HEK293 (cell line): ENCODE data around the gene ZNF367.
A peak's percentile ranks its signal among the peaks of the same experiment; 100 is the strongest.

Experiments
- GLI2 ChIP-seq: fragments of 450-650 bp; formaldehyde crosslinking; IDR thresholded peaks from 2 replicates; pipeline ENCODE4; 2017; ENCODE audit warnings: missing biosample characterization, missing genetic modification characterization, low read depth, borderline replicate concordance
- KLF8 ChIP-seq: fragments of 450-650 bp; formaldehyde crosslinking; IDR thresholded peaks from 2 replicates; pipeline ENCODE4 v1.5.1; 2016; ENCODE audit warnings: missing biosample characterization, missing genetic modification characterization
- KLF9 ChIP-seq: fragments of 450-650 bp; formaldehyde crosslinking; IDR thresholded peaks from 2 replicates; pipeline ENCODE4 v1.5.1; 2016; ENCODE audit warnings: missing biosample characterization, missing genetic modification characterization, low read depth
- OSR2 ChIP-seq: fragments of 450-650 bp; formaldehyde crosslinking; IDR thresholded peaks from 2 replicates; pipeline ENCODE4 v1.5.1; 2016; ENCODE audit warnings: missing biosample characterization, missing genetic modification characterization
- RBAK ChIP-seq: fragments of 450-650 bp; formaldehyde crosslinking; IDR thresholded peaks from 2 replicates; pipeline ENCODE4 v1.5.1; 2016; ENCODE audit warnings: missing biosample characterization, missing genetic modification characterization
- REPIN1 ChIP-seq: fragments of 450-650 bp; formaldehyde crosslinking; IDR thresholded peaks from 2 replicates; pipeline ENCODE4 v1.5.1; 2017; ENCODE audit warnings: missing biosample characterization, missing genetic modification characterization, low read depth
- SP3 ChIP-seq: fragments of 450-650 bp; formaldehyde crosslinking; IDR thresholded peaks from 2 replicates; pipeline ENCODE4 v1.5.1; 2016; ENCODE audit warnings: missing biosample characterization, missing genetic modification characterization
- ZFHX2 ChIP-seq: fragments of 450-650 bp; formaldehyde crosslinking; conservative IDR thresholded peaks from 2 replicates; pipeline ENCODE4 v1.5.1; 2016; ENCODE audit warnings: missing biosample characterization, missing genetic modification characterization
- ZNF114 ChIP-seq: fragments of 450-650 bp; formaldehyde crosslinking; IDR thresholded peaks from 2 replicates; pipeline ENCODE4 v1.5.0; 2017; ENCODE audit warnings: missing biosample characterization, missing genetic modification characterization
- ZNF132 ChIP-seq: fragments of 450-650 bp; formaldehyde crosslinking; IDR thresholded peaks from 2 replicates; pipeline ENCODE4 v1.5.1; 2017; ENCODE audit warnings: missing biosample characterization, missing genetic modification characterization, borderline replicate concordance
- ZNF221 ChIP-seq: fragments of 450-650 bp; formaldehyde crosslinking; IDR thresholded peaks from 2 replicates; pipeline ENCODE4 v1.5.1; 2017; ENCODE audit warnings: missing biosample characterization, missing genetic modification characterization, borderline replicate concordance
- ZNF335 ChIP-seq: fragments of 450-650 bp; formaldehyde crosslinking; conservative IDR thresholded peaks from 2 replicates; pipeline ENCODE4 v1.5.1; 2016; ENCODE audit warnings: missing biosample characterization, missing genetic modification characterization
- ZNF341 ChIP-seq: fragments of 450-650 bp; formaldehyde crosslinking; IDR thresholded peaks from 2 replicates; pipeline ENCODE4; 2016; ENCODE audit warnings: low read depth, missing biosample characterization, missing genetic modification characterization
- ZNF366 ChIP-seq: fragments of 450-650 bp; formaldehyde crosslinking; conservative IDR thresholded peaks from 2 replicates; pipeline ENCODE4 v1.5.1; 2016; ENCODE audit warnings: missing biosample characterization, missing genetic modification characterization
- ZNF416 ChIP-seq: fragments of 450-650 bp; formaldehyde crosslinking; IDR thresholded peaks from 2 replicates; pipeline ENCODE4 v1.5.1; 2016; ENCODE audit warnings: missing biosample characterization, missing genetic modification characterization
- ZNF561 ChIP-seq: fragments of 450-650 bp; IDR thresholded peaks from 2 replicates; pipeline ENCODE4 v1.5.1; 2018; ENCODE audit warnings: missing biosample characterization, missing genetic modification characterization, borderline replicate concordance
- ZNF571 ChIP-seq: fragments of 450-650 bp; formaldehyde crosslinking; IDR thresholded peaks from 2 replicates; pipeline ENCODE4 v1.5.0; 2017; ENCODE audit warnings: missing biosample characterization, missing genetic modification characterization
- ZNF660 ChIP-seq: fragments of 450-650 bp; IDR thresholded peaks from 2 replicates; pipeline ENCODE4 v1.5.1; 2018; ENCODE audit warnings: missing biosample characterization, mild to moderate bottlenecking, missing genetic modification characterization
- ZNF792 ChIP-seq: fragments of 450-650 bp; formaldehyde crosslinking; IDR thresholded peaks from 2 replicates; pipeline ENCODE4 v1.5.1; 2016; ENCODE audit warnings: missing biosample characterization, missing genetic modification characterization
- ZSCAN30 ChIP-seq: fragments of 450-650 bp; IDR thresholded peaks from 2 replicates; pipeline ENCODE4 v1.5.1; 2018; ENCODE audit warnings: missing biosample characterization, mild to moderate bottlenecking, missing genetic modification characterization, moderate library complexity
- TF ChIP-seq, protein P1 (sequence below): fragments of 450-650 bp; formaldehyde crosslinking; IDR thresholded peaks from 2 replicates; pipeline ENCODE4 v1.5.1; 2017; ENCODE audit warnings: missing biosample characterization, missing genetic modification characterization
- TF ChIP-seq, protein P2 (sequence below): fragments of 450-650 bp; formaldehyde crosslinking; IDR thresholded peaks from 2 replicates; pipeline ENCODE4 v1.5.1; 2016; ENCODE audit warnings: missing biosample characterization, missing genetic modification characterization
- TF ChIP-seq, protein P3 (sequence below): IDR thresholded peaks from 2 replicates; pipeline ENCODE4 v1.6.1; 2011; ENCODE audit warnings: mild to moderate bottlenecking, low read depth, low read length, borderline replicate concordance
- TF ChIP-seq, protein P4 (sequence below): fragments of 450-650 bp; IDR thresholded peaks from 2 replicates; pipeline ENCODE4 v1.5.1; 2018; ENCODE audit warnings: missing biosample characterization, mild to moderate bottlenecking, missing genetic modification characterization
- TF ChIP-seq, protein P5 (sequence below): fragments of 450-650 bp; formaldehyde crosslinking; IDR thresholded peaks from 2 replicates; pipeline ENCODE4 v1.5.1; 2016; ENCODE audit warnings: missing biosample characterization, missing genetic modification characterization
- TF ChIP-seq, protein P6 (sequence below): fragments of 450-650 bp; formaldehyde crosslinking; conservative IDR thresholded peaks from 2 replicates; pipeline ENCODE4 v1.5.1; 2016; ENCODE audit warnings: low read depth, missing biosample characterization, missing genetic modification characterization

Gene ZNF367

DNA sequence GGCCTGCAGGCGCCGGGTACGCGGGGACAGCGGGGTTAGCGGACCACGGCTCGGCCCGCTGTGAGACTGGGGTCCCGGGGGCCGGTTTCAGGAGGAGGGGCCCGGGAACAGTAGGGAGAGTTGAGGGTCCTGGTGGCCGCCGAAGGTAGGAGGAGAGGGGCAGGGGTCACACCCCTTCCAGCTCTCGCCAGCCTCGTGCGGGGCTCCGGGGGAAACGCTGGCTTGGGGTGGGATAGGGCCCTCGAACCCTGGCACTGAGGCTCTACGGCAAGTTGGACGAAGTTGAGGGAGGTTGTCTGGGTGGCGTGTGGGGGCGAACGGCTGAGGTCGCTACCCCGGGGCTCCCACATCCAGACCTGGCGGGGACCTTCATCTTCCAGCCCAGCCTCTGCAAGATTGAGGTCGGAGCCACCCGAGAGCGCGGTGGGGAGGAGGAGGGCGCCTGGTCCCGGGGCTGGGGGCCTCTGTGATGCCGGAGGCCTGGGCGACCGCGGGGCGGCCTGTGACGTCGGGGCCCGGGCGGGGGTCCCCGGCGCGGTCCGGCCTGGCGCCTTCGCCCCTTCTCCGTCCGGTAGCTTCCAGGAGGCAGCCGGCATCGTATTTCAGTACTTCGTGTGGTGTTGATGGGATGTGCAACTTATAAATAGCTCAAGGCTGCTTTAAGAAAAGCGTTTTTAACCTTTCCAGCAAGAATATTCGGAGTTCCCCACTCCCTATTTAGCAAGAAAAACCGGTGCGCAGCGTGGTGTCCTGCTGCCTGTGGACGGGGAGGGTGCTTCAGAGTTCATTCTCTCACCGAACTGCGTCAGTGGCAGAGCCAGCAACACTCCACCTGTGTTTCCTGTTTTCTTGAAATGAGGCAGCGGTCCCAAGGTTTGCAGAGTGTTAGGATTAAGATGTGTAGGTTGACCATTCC is 32.7 kb upstream of the ZNF367 start (continued):
- TF ChIP-seq, protein P1, sequence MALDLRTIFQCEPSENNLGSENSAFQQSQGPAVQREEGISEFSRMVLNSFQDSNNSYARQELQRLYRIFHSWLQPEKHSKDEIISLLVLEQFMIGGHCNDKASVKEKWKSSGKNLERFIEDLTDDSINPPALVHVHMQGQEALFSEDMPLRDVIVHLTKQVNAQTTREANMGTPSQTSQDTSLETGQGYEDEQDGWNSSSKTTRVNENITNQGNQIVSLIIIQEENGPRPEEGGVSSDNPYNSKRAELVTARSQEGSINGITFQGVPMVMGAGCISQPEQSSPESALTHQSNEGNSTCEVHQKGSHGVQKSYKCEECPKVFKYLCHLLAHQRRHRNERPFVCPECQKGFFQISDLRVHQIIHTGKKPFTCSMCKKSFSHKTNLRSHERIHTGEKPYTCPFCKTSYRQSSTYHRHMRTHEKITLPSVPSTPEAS (tag by site-specific recombination) = no peak
- TF ChIP-seq OSR2 = no peak
- no peak for TF ChIP-seq ZNF366
- no peak for TF ChIP-seq ZNF561
- TF ChIP-seq, protein P2, sequence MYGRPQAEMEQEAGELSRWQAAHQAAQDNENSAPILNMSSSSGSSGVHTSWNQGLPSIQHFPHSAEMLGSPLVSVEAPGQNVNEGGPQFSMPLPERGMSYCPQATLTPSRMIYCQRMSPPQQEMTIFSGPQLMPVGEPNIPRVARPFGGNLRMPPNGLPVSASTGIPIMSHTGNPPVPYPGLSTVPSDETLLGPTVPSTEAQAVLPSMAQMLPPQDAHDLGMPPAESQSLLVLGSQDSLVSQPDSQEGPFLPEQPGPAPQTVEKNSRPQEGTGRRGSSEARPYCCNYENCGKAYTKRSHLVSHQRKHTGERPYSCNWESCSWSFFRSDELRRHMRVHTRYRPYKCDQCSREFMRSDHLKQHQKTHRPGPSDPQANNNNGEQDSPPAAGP = no peak
- TF ChIP-seq KLF9 (tag by site-specific recombination) = peak; percentile 69
- TF ChIP-seq ZNF132 = no peak
- TF ChIP-seq, protein P3, sequence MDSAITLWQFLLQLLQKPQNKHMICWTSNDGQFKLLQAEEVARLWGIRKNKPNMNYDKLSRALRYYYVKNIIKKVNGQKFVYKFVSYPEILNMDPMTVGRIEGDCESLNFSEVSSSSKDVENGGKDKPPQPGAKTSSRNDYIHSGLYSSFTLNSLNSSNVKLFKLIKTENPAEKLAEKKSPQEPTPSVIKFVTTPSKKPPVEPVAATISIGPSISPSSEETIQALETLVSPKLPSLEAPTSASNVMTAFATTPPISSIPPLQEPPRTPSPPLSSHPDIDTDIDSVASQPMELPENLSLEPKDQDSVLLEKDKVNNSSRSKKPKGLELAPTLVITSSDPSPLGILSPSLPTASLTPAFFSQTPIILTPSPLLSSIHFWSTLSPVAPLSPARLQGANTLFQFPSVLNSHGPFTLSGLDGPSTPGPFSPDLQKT = no peak
- TF ChIP-seq ZNF335 (tag by site-specific recombination) = peak; percentile 80
- TF ChIP-seq SP3 = no peak
- no peak for TF ChIP-seq RBAK (tag by site-specific recombination)
- no peak for TF ChIP-seq ZNF221 (tag by site-specific recombination)
- no peak for TF ChIP-seq ZNF571
- no peak for TF ChIP-seq ZNF341
- peak; percentile 69 for TF ChIP-seq ZNF660 (tag by site-specific recombination)
- TF ChIP-seq ZNF792 (tag by site-specific recombination) = no peak
- TF ChIP-seq, protein P4, sequence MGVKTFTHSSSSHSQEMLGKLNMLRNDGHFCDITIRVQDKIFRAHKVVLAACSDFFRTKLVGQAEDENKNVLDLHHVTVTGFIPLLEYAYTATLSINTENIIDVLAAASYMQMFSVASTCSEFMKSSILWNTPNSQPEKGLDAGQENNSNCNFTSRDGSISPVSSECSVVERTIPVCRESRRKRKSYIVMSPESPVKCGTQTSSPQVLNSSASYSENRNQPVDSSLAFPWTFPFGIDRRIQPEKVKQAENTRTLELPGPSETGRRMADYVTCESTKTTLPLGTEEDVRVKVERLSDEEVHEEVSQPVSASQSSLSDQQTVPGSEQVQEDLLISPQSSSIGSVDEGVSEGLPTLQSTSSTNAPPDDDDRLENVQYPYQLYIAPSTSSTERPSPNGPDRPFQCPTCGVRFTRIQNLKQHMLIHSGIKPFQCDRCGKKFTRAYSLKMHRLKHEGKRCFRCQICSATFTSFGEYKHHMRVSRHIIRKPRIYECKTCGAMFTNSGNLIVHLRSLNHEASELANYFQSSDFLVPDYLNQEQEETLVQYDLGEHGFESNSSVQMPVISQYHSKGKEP (tag by site-specific recombination) = no peak
- no peak for TF ChIP-seq REPIN1 (tag by site-specific recombination)
- TF ChIP-seq ZFHX2 (tag by site-specific recombination) = 0 out of 2 replicates have a peak, but pooled peaks have one; percentile 19
- TF ChIP-seq, protein P5, sequence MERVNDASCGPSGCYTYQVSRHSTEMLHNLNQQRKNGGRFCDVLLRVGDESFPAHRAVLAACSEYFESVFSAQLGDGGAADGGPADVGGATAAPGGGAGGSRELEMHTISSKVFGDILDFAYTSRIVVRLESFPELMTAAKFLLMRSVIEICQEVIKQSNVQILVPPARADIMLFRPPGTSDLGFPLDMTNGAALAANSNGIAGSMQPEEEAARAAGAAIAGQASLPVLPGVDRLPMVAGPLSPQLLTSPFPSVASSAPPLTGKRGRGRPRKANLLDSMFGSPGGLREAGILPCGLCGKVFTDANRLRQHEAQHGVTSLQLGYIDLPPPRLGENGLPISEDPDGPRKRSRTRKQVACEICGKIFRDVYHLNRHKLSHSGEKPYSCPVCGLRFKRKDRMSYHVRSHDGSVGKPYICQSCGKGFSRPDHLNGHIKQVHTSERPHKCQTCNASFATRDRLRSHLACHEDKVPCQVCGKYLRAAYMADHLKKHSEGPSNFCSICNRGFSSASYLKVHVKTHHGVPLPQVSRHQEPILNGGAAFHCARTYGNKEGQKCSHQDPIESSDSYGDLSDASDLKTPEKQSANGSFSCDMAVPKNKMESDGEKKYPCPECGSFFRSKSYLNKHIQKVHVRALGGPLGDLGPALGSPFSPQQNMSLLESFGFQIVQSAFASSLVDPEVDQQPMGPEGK (tag by site-specific recombination) = peak; percentile 21; the same call in 1 of the 2 replicates
- TF ChIP-seq ZSCAN30 (tag by site-specific recombination) = no peak
- no peak for TF ChIP-seq ZNF416 (tag by site-specific recombination)
- TF ChIP-seq, protein P6, sequence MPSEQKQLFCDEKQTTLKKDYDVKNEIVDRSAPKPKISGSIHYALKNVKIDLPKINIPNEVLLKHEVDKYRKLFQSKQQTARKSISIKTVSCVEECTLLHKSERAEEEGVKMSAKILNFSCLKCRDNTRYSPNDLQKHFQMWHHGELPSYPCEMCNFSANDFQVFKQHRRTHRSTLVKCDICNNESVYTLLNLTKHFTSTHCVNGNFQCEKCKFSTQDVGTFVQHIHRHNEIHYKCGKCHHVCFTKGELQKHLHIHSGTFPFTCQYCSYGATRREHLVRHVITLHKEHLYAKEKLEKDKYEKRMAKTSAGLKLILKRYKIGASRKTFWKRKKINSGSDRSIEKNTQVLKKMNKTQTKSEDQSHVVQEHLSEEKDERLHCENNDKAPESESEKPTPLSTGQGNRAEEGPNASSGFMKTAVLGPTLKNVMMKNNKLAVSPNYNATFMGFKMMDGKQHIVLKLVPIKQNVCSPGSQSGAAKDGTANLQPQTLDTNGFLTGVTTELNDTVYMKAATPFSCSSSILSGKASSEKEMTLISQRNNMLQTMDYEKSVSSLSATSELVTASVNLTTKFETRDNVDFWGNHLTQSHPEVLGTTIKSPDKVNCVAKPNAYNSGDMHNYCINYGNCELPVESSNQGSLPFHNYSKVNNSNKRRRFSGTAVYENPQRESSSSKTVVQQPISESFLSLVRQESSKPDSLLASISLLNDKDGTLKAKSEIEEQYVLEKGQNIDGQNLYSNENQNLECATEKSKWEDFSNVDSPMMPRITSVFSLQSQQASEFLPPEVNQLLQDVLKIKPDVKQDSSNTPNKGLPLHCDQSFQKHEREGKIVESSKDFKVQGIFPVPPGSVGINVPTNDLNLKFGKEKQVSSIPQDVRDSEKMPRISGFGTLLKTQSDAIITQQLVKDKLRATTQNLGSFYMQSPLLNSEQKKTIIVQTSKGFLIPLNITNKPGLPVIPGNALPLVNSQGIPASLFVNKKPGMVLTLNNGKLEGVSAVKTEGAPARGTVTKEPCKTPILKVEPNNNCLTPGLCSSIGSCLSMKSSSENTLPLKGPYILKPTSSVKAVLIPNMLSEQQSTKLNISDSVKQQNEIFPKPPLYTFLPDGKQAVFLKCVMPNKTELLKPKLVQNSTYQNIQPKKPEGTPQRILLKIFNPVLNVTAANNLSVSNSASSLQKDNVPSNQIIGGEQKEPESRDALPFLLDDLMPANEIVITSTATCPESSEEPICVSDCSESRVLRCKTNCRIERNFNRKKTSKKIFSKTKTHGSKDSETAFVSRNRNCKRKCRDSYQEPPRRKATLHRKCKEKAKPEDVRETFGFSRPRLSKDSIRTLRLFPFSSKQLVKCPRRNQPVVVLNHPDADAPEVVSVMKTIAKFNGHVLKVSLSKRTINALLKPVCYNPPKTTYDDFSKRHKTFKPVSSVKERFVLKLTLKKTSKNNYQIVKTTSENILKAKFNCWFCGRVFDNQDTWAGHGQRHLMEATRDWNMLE = no peak
- no peak for TF ChIP-seq KLF8 (tag by site-specific recombination)
- TF ChIP-seq ZNF114 (tag by site-specific recombination) = no peak
- TF ChIP-seq GLI2 (tag by site-specific recombination) = no peak
